Liver (tissue), 9 donors: Measurements from ENCODE around the gene APP. TPM values are rescaled to one million over a fixed set of nuclear protein-coding genes. Genes with fewer than 3 reads are reported as not detected.

Experiments used
- DNase-seq: peaks from one replicate; pipeline ENCODE4 v3.0.0-alpha.2; 2017; ENCODE audit warnings: low spot score
- H3K27ac ChIP-seq, 2 donors: one replicate each; pipeline ENCODE4 v1.7.0; 2013; ENCODE audit warnings: inconsistent platforms in 2 of 2, low read length in 2 of 2, control low read depth in 1 of 2, low read depth in 1 of 2, mild to moderate bottlenecking in 1 of 2
- H3K27me3 ChIP-seq, 4 donors: one replicate each; pipeline versions ENCODE4 v1.6.1 to v1.7.0; 2013; ENCODE audit warnings: low read length in 3 of 4, inconsistent platforms in 1 of 4, mild to moderate bottlenecking in 1 of 4, moderate library complexity in 1 of 4; ENCODE audit not compliant: control insufficient read depth in 4 of 4, insufficient read depth in 4 of 4
- H3K36me3 ChIP-seq, 4 donors: one replicate each; pipeline versions ENCODE4 v1.6.1 to v1.7.0; 2013; ENCODE audit warnings: low read length in 3 of 4, mild to moderate bottlenecking in 3 of 4, low read depth in 1 of 4, moderate library complexity in 1 of 4; ENCODE audit not compliant: control insufficient read depth in 4 of 4, insufficient read depth in 3 of 4
- H3K4me1 ChIP-seq, 4 donors: one replicate each; pipeline versions ENCODE4 v1.6.1 to v1.7.0; 2013; ENCODE audit warnings: low read length in 3 of 4, mild to moderate bottlenecking in 3 of 4, moderate library complexity in 1 of 4; ENCODE audit not compliant: control insufficient read depth in 4 of 4, insufficient read depth in 4 of 4
- H3K4me3 ChIP-seq, 3 donors: one replicate each; pipeline versions ENCODE4 v1.6.1 to v1.7.0; 2013; ENCODE audit warnings: low read length in 3 of 3, control low read depth in 1 of 3, low read depth in 1 of 3, mild to moderate bottlenecking in 1 of 3
- H3K9ac ChIP-seq, 2 donors: one replicate each; pipeline ENCODE4 v1.7.0; 2013; ENCODE audit warnings: low read length in 2 of 2, mild to moderate bottlenecking in 2 of 2, moderate library complexity in 2 of 2, control low read depth in 1 of 2, low read depth in 1 of 2
- H3K9me3 ChIP-seq, 4 donors: one replicate each; pipeline versions ENCODE4 v1.6.1 to v1.7.0; 2013; ENCODE audit warnings: low read length in 3 of 4; ENCODE audit not compliant: control insufficient read depth in 4 of 4
- EGR1 ChIP-seq, 2 donors: IDR thresholded peaks; 2 replicates each; pipeline ENCODE4 v1.6.1; 2016 to 2018; ENCODE audit warnings: antibody characterized with exemption in 2 of 2, low read depth in 2 of 2
- FOXA1 ChIP-seq: IDR thresholded peaks from 2 replicates; pipeline ENCODE4 v1.6.1; 2016; ENCODE audit warnings: antibody characterized with exemption
- FOXA2 ChIP-seq: IDR thresholded peaks from 2 replicates; pipeline ENCODE4 v1.6.1; 2016; ENCODE audit warnings: antibody characterized with exemption
- GABPA ChIP-seq, 2 donors: IDR thresholded peaks in 1 of 2; conservative IDR thresholded peaks in 1 of 2; 2 replicates each; pipeline ENCODE4 v1.6.1; 2016; ENCODE audit warnings: antibody characterized with exemption in 2 of 2, mild to moderate bottlenecking in 1 of 2, moderate library complexity in 1 of 2
- HNF4A ChIP-seq, 2 donors: conservative IDR thresholded peaks; 2 replicates each; pipeline ENCODE4 v1.6.1; 2016; ENCODE audit warnings: antibody characterized with exemption in 2 of 2, mild to moderate bottlenecking in 2 of 2
- HNF4G ChIP-seq: IDR thresholded peaks from 2 replicates; pipeline ENCODE4 v1.6.1; 2016; ENCODE audit warnings: antibody characterized with exemption
- JUND ChIP-seq, 2 donors: IDR thresholded peaks; 2 replicates each; pipeline ENCODE4 v1.6.1; 2016; ENCODE audit warnings: antibody characterized with exemption in 2 of 2
- NR2F2 ChIP-seq: IDR thresholded peaks from 2 replicates; pipeline ENCODE4 v1.6.1; 2016; ENCODE audit warnings: antibody characterized with exemption
- RAD21 ChIP-seq, 2 donors: IDR thresholded peaks; 2 replicates each; pipeline ENCODE4 v1.6.1; 2016; ENCODE audit warnings: antibody characterized with exemption in 2 of 2, mild to moderate bottlenecking in 2 of 2
- REST ChIP-seq: IDR thresholded peaks from 2 replicates; pipeline ENCODE4 v1.6.1; 2016; ENCODE audit warnings: antibody characterized with exemption, mild to moderate bottlenecking
- RXRA ChIP-seq, 2 donors: IDR thresholded peaks; 2 replicates each; pipeline ENCODE4 v1.6.1; 2017 to 2018; ENCODE audit warnings: antibody characterized with exemption in 2 of 2, mild to moderate bottlenecking in 1 of 2
- SP1 ChIP-seq: IDR thresholded peaks from 2 replicates; pipeline ENCODE4 v1.6.1; 2018; ENCODE audit warnings: antibody characterized with exemption, mild to moderate bottlenecking
- TAF1 ChIP-seq: conservative IDR thresholded peaks from 2 replicates; pipeline ENCODE4 v1.6.1; 2016; ENCODE audit warnings: antibody characterized with exemption, mild to moderate bottlenecking
- YY1 ChIP-seq: IDR thresholded peaks from 2 replicates; pipeline ENCODE4 v1.6.1; 2016; ENCODE audit warnings: antibody characterized with exemption, mild to moderate bottlenecking
- ZBTB33 ChIP-seq: IDR thresholded peaks from 2 replicates; pipeline ENCODE4 v1.6.1; 2016; ENCODE audit warnings: antibody characterized with exemption
- WGBS: extraction: QIAGEN DNeasy Blood & Tissue Kit; methylation state at CpG from one replicate; pipeline ENCODE4 v1.1.7; 2013; 5-methylcytosine and 5-hydroxymethylcytosine counted together
- polyA plus RNA-seq, 2 donors: library from polyadenylated mRNA; stranded (reverse) in 1 of 2; unstranded in 1 of 2; fragments of 200-250 nt in 1 of 2; fragments of >200 nt in 1 of 2; fragmentation: Nextera tagmentation in 1 of 2; extraction: Ambion mirVana in 1 of 2; gene quantifications; one replicate each; pipeline versions ENCODE4 v1.2.1 to v1.2.3, GENCODE V29; 2013 to 2015
- total RNA-seq, 2 donors: library from RNA; depleted of rRNA; stranded (reverse); fragments of >200 nt; gene quantifications; one replicate each; pipeline ENCODE4 v1.2.3, GENCODE V29; 2014
- TF ChIP-seq, protein P1 (sequence below): fragments of 150-350 bp; IDR thresholded peaks from 2 replicates; pipeline ENCODE4 v1.5.1; 2017; ENCODE audit warnings: improper control_type of control experiment, low read depth, low read length; ENCODE audit not compliant: missing input control
- TF ChIP-seq, protein P2 (sequence below): IDR thresholded peaks from 2 replicates; pipeline ENCODE4 v1.6.1; 2016; ENCODE audit warnings: antibody characterized with exemption
- TF ChIP-seq, protein P3 (sequence below): IDR thresholded peaks from 2 replicates; pipeline ENCODE4 v1.6.1; 2016; ENCODE audit warnings: antibody characterized with exemption
- donor health status: healthy.
- donor health status: healthy.
- donor health status: healthy.
- donor health status: healthy.
- donor health status: healthy.

The APP gene
- total and polyA plus RNA-seq, 4 donors = 24.9 to 201 (median 111) TPM

DNA sequence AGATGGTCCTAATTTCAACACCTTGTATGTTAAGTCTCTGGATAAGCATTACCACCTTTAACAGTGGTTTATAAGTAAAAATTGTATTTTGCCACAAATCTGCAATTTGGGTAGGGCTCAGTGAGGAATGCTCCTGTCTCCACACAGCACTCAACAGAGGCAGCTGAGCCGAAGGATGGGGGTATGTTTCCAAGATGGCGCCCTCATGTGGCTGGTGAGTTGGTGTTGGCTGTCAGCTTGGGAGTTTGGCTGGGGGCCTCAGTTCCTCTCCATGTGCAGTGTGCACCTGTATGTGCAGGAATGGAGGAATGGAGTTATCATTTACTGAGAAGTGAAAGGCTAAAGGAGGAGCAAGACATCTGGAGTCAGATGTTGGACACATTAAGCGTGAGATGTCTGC, 299.0 kb downstream of the APP start:
- DNase-seq = no peak
- TF ChIP-seq YY1 = no peak
- no peak for TF ChIP-seq FOXA2
- TF ChIP-seq, protein P1, sequence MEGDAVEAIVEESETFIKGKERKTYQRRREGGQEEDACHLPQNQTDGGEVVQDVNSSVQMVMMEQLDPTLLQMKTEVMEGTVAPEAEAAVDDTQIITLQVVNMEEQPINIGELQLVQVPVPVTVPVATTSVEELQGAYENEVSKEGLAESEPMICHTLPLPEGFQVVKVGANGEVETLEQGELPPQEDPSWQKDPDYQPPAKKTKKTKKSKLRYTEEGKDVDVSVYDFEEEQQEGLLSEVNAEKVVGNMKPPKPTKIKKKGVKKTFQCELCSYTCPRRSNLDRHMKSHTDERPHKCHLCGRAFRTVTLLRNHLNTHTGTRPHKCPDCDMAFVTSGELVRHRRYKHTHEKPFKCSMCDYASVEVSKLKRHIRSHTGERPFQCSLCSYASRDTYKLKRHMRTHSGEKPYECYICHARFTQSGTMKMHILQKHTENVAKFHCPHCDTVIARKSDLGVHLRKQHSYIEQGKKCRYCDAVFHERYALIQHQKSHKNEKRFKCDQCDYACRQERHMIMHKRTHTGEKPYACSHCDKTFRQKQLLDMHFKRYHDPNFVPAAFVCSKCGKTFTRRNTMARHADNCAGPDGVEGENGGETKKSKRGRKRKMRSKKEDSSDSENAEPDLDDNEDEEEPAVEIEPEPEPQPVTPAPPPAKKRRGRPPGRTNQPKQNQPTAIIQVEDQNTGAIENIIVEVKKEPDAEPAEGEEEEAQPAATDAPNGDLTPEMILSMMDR = no peak
- no peak for TF ChIP-seq EGR1 (IDR thresholded peaks at IDR 0.05; ENCODE audit: low read depth in 2 of 2)
- TF ChIP-seq, protein P2, sequence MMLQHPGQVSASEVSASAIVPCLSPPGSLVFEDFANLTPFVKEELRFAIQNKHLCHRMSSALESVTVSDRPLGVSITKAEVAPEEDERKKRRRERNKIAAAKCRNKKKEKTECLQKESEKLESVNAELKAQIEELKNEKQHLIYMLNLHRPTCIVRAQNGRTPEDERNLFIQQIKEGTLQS = no peak
- TF ChIP-seq RAD21 (IDR thresholded peaks at IDR 0.05) = no peak
- TF ChIP-seq NR2F2 = no peak
- TF ChIP-seq SP1 = no peak
- TF ChIP-seq GABPA (IDR thresholded peaks at IDR 0.05 in 1 of 2, conservative IDR thresholded peaks at IDR 0.05 in 1 of 2) = no peak
- no peak for TF ChIP-seq HNF4A (conservative IDR thresholded peaks at IDR 0.05)
- TF ChIP-seq ZBTB33 = no peak
- TF ChIP-seq, protein P3, sequence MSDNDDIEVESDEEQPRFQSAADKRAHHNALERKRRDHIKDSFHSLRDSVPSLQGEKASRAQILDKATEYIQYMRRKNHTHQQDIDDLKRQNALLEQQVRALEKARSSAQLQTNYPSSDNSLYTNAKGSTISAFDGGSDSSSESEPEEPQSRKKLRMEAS = no peak
- TF ChIP-seq HNF4G = no peak
- TF ChIP-seq TAF1 = no peak
- TF ChIP-seq FOXA1 = no peak
- TF ChIP-seq JUND (IDR thresholded peaks at IDR 0.05) = no peak
- TF ChIP-seq RXRA (IDR thresholded peaks at IDR 0.05) = no peak
- no peak for TF ChIP-seq REST
- H3K36me3 ChIP-seq = no peaks in the 10 kb centered on the region
- H3K9me3 ChIP-seq = no peaks in the 10 kb centered on the region
- no peak overlapping the region for H3K9ac ChIP-seq
- WGBS = 94% methylated on average over 3 of the region's 3 CpGs
- H3K4me3 ChIP-seq = no peak overlapping the region
- no peak overlapping the region for H3K27ac ChIP-seq
- H3K27me3 ChIP-seq = no peaks in the 10 kb centered on the region
- peaks cover 0 to 2% (median 0%) of the 10 kb centered on the region in 4 donors for H3K4me1 ChIP-seq
